GM18873 (cell line): ENCODE results near the gene R3HDML.
"Not testable (repeated sequence)": the region's sequence is repeated elsewhere in the genome, so short reads cannot be mapped to it uniquely, and the experiment has no call there.

Source experiments
- ATAC-seq: cut with Tn5 transposase; IDR thresholded peaks from one replicate; pipeline ENCODE4 v1.9.1; 2021; ENCODE audit warnings: mild to moderate bottlenecking, moderate library complexity, moderate number of reproducible peaks; ENCODE audit not compliant: unreplicated experiment, low FRiP score

R3HDML gene, protein sequence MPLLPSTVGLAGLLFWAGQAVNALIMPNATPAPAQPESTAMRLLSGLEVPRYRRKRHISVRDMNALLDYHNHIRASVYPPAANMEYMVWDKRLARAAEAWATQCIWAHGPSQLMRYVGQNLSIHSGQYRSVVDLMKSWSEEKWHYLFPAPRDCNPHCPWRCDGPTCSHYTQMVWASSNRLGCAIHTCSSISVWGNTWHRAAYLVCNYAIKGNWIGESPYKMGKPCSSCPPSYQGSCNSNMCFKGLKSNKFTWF

DNA sequence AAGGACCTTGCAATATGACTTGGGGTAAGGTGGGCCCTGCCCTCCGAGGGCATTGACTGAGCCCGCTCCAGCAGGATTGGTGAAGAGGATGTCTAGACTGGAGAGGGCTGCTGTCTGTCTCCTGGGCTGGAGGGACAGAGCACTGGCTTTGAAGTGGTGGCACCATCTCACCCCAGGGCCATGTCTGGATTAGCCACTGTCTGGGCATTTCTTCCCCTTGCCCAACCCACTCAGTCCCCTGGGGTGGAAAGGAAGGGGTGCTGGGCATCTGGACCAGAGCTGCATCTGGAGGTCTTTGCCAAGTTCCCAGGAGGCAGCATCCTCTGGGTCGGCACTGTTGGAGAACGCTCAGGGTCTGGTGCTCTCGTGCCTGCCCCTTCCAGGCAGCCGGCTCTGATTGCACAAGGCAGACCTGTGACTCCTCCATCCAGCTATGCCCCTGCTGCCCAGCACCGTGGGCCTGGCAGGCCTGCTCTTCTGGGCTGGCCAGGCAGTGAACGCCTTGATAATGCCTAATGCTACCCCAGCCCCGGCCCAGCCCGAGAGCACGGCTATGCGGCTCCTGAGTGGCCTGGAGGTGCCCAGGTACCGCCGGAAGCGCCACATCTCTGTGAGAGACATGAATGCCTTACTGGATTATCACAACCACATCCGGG, at the start of gene R3HDML:
Gene R3HDML (plus strand): TSS at position 319 of the 656 bp plus-strand sequence. CDS start 115 bp downstream, at position 434.
- ATAC-seq: no peak

DNA sequence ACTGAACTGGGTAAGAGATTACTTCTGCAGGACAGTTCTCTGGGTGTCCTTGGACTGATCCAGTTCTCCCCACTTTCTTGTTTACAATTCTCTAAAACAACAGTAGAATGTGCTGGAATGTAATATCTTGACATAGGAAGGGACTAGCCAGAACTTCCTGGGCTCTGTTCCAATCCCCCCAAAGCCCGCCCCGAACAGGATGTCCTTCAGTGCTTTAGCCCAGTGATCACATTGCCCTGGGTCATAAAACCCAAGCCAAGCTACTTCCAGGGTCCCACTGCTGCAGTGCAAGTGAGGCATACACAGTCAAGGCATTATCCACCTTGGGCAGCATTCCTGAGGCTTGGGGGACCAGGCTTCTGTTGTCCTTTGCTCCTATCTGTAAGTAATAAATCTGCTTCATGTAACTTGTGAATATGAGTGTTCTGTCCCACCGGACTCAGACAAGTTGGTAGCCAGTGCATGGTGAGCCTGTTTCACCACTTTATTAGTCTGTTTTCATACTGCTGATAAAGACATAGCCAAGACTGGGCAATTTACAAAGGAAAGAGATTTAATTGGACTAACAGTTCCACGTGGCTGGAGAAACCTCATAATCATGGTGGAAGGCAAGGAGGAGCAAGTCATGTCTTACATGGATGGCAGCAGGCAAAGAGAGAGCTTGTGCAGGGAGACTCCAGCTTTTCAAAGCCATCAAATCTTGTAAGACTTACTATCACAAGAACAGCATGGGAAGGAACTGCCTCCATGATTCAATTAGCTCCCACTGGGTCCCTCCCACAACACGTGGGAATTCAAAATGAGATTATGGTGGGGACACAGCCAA, 49.4 kb upstream of the R3HDML start:
- ATAC-seq: no peak

DNA sequence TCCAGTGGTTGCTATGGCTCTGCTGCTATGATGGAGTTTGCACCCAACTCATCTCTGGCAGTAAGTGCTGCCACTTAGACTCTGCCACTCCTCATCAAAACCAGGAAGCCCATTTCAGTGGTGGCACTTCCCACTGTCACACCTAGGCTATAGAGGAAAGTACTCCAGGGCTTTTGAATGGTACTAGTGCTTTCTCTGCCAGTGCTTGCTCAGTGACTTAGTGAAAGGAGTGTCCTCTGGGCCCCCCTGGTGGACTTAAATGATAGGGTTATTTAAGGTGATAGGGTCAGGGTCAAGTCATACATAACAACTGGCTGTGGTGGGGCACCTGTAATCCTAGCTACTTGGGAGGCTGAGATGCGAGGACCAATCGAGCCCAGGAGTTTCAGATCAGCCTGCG, 48.6 kb upstream of the R3HDML start:
- ATAC-seq: no peak

- no peak for ATAC-seq
These were observed 45.1 kb upstream of the R3HDML start for GRCh38 chr20:44291754-44292153.

DNA sequence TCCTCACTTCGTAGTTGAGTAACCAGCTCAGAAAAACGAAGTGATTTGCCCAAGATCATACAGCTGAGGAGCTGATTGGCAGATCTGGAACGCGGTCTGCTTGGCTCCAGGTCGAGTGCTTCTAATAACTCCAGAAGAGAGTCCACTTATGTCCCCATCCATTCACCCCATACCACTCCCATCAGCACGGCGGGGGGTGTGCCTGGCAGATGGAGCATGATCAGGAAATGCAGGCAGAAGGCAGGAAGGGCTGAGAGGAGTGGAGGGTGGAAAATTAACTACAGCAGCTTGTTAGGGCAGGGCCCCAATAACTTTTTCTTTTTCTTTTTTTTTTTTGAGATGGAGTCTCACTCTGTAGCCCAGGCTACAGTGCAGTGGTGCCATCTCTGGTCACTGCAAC, 40.8 kb upstream of the R3HDML start:
- no peak for ATAC-seq

- ATAC-seq: no peak
These were observed 39.1 kb upstream of the R3HDML start for GRCh38 chr20:44297721-44298120.

- not testable (repeated sequence) for ATAC-seq
These were observed 37.8 kb upstream of the R3HDML start for GRCh38 chr20:44299011-44299535.

- no peak for ATAC-seq
These were observed 35.6 kb upstream of the R3HDML start for GRCh38 chr20:44301285-44301684.

GRCh38 chr20:44302026-44302669, 34.7 kb upstream of the R3HDML start:
- no peak for ATAC-seq

DNA sequence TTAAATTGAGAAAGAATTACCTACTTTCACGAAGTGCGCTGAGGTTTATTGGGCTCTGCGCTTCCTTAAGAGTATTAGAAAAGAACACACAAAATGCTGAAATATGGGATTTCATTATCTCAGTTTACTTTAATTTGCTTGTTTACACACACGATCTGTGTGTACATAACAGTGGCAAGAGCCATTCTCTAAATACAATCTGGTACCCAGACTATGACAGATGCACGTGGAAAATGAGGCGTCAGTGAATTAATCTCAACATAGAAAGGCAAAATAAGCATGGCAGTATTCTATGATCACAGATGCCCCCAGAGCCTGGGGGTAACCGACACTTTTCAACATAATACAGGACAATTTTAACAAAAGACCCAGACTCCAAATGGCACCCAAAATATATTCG, 34.1 kb upstream of the R3HDML start:
- ATAC-seq: no peak

DNA sequence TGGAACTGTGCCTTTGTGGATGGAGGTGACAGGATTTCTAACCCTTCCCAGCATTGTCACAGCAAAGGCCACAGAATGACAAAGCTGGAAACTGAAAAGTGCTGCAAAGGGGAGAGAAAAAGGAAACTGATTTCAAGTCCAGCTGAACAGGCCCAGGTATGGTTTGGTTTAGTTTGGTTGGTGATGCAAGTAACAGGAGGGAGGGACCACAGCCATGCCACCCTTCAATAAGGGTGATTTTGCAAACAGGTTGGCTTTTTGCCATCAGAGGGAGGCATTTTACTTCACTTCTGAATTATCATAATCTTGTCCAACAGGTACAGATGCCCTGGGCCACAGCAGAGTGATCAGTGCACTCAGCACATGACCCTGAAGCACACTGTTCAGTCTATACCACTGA, 32.5 kb upstream of the R3HDML start:
- no peak for ATAC-seq

DNA sequence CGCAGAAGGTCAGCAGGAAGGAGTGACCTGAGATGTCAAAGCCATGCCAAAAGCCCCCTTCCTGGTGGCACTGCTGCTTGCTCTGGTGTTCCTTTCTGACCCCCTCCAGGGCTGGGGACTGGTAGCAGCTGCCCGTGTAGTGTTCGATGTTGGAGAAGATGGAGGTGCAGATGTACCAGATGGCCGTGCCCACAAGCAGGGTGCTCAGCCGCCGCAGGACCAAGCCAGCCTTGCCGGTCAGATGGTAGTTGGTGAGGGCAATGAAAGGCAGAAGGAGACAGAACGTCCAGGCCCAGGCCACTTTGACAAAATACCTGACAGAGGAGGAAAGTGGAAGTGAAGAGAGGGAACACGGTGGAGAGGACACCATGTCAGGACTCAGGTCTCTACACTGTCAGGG, 29.9 kb upstream of the R3HDML start:
- ATAC-seq: no peak

GRCh38 chr20:44309763-44310663, 26.8 kb upstream of the R3HDML start:
- no peak for ATAC-seq

DNA sequence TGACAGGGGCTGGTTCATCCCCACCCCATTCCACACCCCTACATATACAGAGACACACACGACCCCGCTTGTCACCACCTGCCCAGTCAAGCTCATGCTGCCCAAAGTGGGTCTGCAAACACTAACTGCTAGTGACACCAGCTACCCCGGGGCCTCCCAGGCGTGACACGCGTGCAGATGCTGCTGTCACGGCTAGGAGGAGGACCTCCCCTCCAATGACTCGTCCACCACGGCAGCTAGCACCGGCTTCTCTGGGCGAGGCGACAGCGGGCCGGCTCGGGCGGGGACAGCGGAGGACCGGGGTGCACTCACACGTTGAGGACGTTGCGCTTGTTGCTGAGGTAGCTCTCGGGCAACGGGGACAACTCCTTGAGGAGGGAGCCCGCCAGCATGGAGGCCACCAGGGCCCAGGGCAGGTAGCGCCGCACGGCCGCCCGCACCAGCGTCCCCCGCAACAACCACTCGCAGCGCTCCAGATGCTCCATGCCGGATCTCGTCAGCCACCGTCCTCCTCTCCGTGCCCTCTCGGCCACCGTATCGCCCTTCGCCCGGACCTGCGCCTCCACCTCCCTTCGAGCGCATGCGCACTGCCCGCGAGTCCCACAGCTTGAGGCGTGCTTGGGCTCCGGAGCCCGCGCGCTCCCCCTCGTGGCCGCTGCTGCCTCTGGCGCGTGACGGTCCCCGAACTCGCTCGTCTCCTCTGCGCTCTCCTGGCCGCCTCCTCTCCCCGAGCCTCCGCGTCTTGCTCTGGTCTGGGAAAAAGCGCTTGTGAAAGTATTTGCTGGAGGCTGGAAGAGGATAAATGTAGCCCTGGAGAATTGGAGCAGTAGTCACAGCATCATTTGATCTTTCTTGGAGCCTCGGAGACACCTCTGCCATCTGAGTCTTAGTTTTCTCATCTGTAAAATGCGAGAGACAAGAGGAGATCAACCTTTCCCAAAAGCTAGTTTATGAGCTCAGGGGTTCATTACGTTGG, 25.9 kb upstream of the R3HDML start, which contains the start of gene FITM2:
Gene FITM2 (minus strand): TSS at position 539 of the 976 bp plus-strand sequence. CDS start 54 bp downstream, at position 485.
- ATAC-seq: peak; percentile 77

GRCh38 chr20:44314870-44315269, 22.0 kb upstream of the R3HDML start:
- no peak for ATAC-seq

GRCh38 chr20:44319839-44320422, 16.9 kb upstream of the R3HDML start:
- ATAC-seq: no peak

DNA sequence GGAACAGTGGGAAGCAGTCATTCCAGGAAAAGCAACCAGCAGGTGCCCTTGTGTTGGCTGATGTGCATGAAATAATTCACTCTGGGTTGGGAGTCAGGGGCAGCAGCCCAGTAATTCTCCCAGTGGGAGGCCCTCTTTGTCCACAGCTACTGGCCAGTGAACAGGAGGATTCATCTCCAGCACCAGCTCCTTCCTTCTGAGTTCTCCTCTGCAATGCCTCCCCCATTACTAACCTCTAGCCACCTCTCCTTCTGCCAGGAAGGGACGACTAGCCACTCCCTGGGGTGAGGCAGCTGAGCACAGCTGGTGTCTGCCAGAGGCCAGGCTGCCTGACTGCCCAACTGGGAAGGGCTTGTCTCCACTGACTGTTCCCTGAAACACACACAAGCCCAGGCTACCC, 12.5 kb upstream of the R3HDML start:
- ATAC-seq: no peak
